ENCODE data around the gene RALGPS1. TPM values are rescaled to one million over a fixed set of nuclear protein-coding genes. Genes with fewer than 3 reads are reported as not detected.

RALGPS1 gene
- polyA plus RNA-seq (2012; rRNA removed): 3.9 and 4.1 TPM in 2 replicates
- polyA plus RNA-seq (2012; cell fraction: cytosol; rRNA removed): 2.4 and 2.9 TPM in 2 replicates
- polyA plus RNA-seq (2012; cell fraction: nucleus; rRNA removed): 10.2 and 13.1 TPM in 2 replicates

GRCh38 chr9:126914458-126915280, at the start of gene RALGPS1:
TSS of gene RALGPS1 (plus strand) at chr9:126914782. CDS start at chr9:126962290, 47,508 bp downstream.
- Histone ChIP-seq H3K4me3 (ENCODE audit: low read depth in 2 of 2, low read length in 1 of 2) (peak within 1 kb of the TSS; percentile 54 to 59), H3K27me3 (ENCODE audit: insufficient read depth) (no peaks in the 10 kb centered on the region; the same call in 1 of the 2 replicates), H3K27ac (ENCODE audit: low read depth in 2 of 2, low read length in 1 of 2) (peak within 1 kb of the TSS in 1 of 2 experiments; percentile 67; a peak in 2 of 4 replicates), H3K79me2 (ENCODE audit: insufficient read depth) (no peaks in the 10 kb centered on the region), H3K4me2 (peak within 1 kb of the TSS; percentile 73), H3K9ac (no peak within 1 kb of the TSS), H3K9me2 (no peaks in the 10 kb centered on the region; the same call in 1 of the 2 replicates), H3K4me1 (ENCODE audit: control insufficient read depth in 1 of 2, insufficient read depth in 2 of 2, low read depth in 1 of 2, low read length in 1 of 2) (peaks cover 0 to 9% of the 10 kb centered on the region in 2 experiments; a peak in 1 of 4 replicates), H3K36me3 (replicated peaks in 1 of 2; ENCODE audit: control insufficient read depth in 1 of 2, insufficient read depth in 2 of 2, low read length in 1 of 2) (no peaks in the 10 kb centered on the region), H4K20me1 (ENCODE audit: insufficient read depth) (no peaks in the 10 kb centered on the region), H3F3A (replicated peaks; ENCODE audit: insufficient read depth) (peaks cover 3% of the 10 kb centered on the region), H3K9me3 (no peaks in the 10 kb centered on the region), H2AFZ (ENCODE audit: low read depth) (peak within 1 kb of the TSS; percentile 84; the same call in 1 of the 2 replicates)
- DNase-seq: peak; percentile 99
- 1% methylated on average over 14 of the region's 105 CpGs for WGBS (ENCODE audit: low lambda C conversion rate)
- TF ChIP-seq RCOR1 (IDR thresholded peaks at IDR 0.05; ENCODE audit: low read length): 0 out of 2 replicates have a peak, but pooled peaks have one; percentile 15
- TF ChIP-seq CHD2 (IDR thresholded peaks at IDR 0.05; ENCODE audit: low read length, partially characterized antibody): peak; percentile 67
- TF ChIP-seq NFIC (IDR thresholded peaks at IDR 0.05; ENCODE audit: borderline replicate concordance): no peak
- no peak for TF ChIP-seq JUND (IDR thresholded peaks at IDR 0.05)
- no peak for TF ChIP-seq GATA2 (CRISPR knock-in tag; IDR thresholded peaks at IDR 0.05)
- TF ChIP-seq NRF1 (IDR thresholded peaks at IDR 0.05; ENCODE audit: low read depth, low read length): peak; percentile 80
- TF ChIP-seq REST (IDR thresholded peaks at IDR 0.05; ENCODE audit: low read depth, low read length): no peak
- peak; percentile 15; the same call in 1 of the 2 replicates for TF ChIP-seq MAX (IDR thresholded peaks at IDR 0.05; ENCODE audit: low read depth)
- no peak for TF ChIP-seq RAD21 (IDR thresholded peaks at IDR 0.05; ENCODE audit: low read length)
- no peak for TF ChIP-seq USF1 (IDR thresholded peaks at IDR 0.05; ENCODE audit: borderline replicate concordance, low read depth)
- no peak for TF ChIP-seq RFX5 (IDR thresholded peaks at IDR 0.05; ENCODE audit: low read length)
- no peak for TF ChIP-seq POLR2AphosphoS5 (IDR thresholded peaks at IDR 0.05; ENCODE audit: low read depth, low read length)
- TF ChIP-seq IRF3 (IDR thresholded peaks at IDR 0.05; ENCODE audit: low read depth, low read length): peak; percentile 78
- TF ChIP-seq YY1 (IDR thresholded peaks at IDR 0.05; ENCODE audit: low read depth): no peak
- peak; percentile 20; the same call in 1 of the 2 replicates for TF ChIP-seq MXI1 (IDR thresholded peaks at IDR 0.05; ENCODE audit: low read depth, low read length)
- no peak for TF ChIP-seq TEAD4 (IDR thresholded peaks at IDR 0.05; ENCODE audit: borderline replicate concordance, insufficient read depth)
- no peak for TF ChIP-seq MEF2A (IDR thresholded peaks at IDR 0.05; ENCODE audit: borderline replicate concordance, low read depth)
- peak; percentile 99 for TF ChIP-seq PBX3 (IDR thresholded peaks at IDR 0.05)
- ChIA-PET CTCF (interaction anchor here (2.3 kb wide), 1 partner anchor 27 kb away, joined by 12 read pairs; no protein-coding TSS in a partner anchor), POLR2A (interaction anchor here (0.6 to 1.0 kb wide), 2 partner anchors 63 to 110 kb away, joined by 3 to 5 read pairs; partner anchors contain the start of gene ZBTB43)
